Smooth muscle cell (in vitro differentiated cells): ENCODE measurements around the gene ST8SIA6. TPM values are rescaled to one million over a fixed set of nuclear protein-coding genes. Genes with fewer than 3 reads are reported as not detected.

Experiments
- DNase-seq: peaks from one replicate; lab custom pipeline; 2025; ENCODE audit not compliant: unreplicated experiment; lab: John Stamatoyannopoulos, UW
- H2AFZ ChIP-seq: fragments of 200-600 bp; sonication (generic); 2 replicates; pipeline ENCODE4 v1.6.0; 2016; ENCODE audit warnings: antibody characterized with exemption, low read depth, mild to moderate bottlenecking
- H3F3A ChIP-seq: fragments of 200-600 bp; sonication (generic); 2 replicates; pipeline ENCODE4 v1.6.0; 2017; ENCODE audit warnings: antibody characterized with exemption, low read depth
- H3K27ac ChIP-seq: fragments of 200-600 bp; sonication (generic); 2 replicates; pipeline ENCODE4 v1.5.1; 2016; ENCODE audit warnings: low read depth, mild to moderate bottlenecking
- H3K27me3 ChIP-seq: fragments of 200-600 bp; sonication (generic); 2 replicates; pipeline ENCODE4 v1.6.1; 2016; ENCODE audit warnings: low read depth, mild to moderate bottlenecking
- H3K36me3 ChIP-seq: fragments of 200-600 bp; sonication (generic); 2 replicates; pipeline ENCODE4 v1.5.1; 2016; ENCODE audit warnings: low read depth
- H3K4me1 ChIP-seq: fragments of 200-600 bp; sonication (generic); 2 replicates; pipeline ENCODE4 v1.5.1; 2016; ENCODE audit warnings: low read depth
- H3K4me2 ChIP-seq: fragments of 200-600 bp; sonication (generic); 2 replicates; pipeline ENCODE4 v1.6.0; 2016; ENCODE audit warnings: mild to moderate bottlenecking
- H3K4me3 ChIP-seq: fragments of 200-600 bp; sonication (generic); 2 replicates; pipeline ENCODE4 v1.5.1; 2016; ENCODE audit warnings: mild to moderate bottlenecking
- H3K79me2 ChIP-seq: fragments of 200-600 bp; sonication (generic); 2 replicates; pipeline ENCODE4 v1.6.0; 2016; ENCODE audit warnings: low read depth, mild to moderate bottlenecking
- H3K9ac ChIP-seq: fragments of 200-600 bp; sonication (generic); 2 replicates; pipeline ENCODE4 v1.6.0; 2016; ENCODE audit warnings: low read depth
- H3K9me3 ChIP-seq: fragments of 200-600 bp; sonication (generic); replicated peaks from 2 replicates; pipeline ENCODE4 v1.5.1; 2016; ENCODE audit warnings: low read depth
- H4K20me1 ChIP-seq: fragments of 200-600 bp; sonication (generic); 2 replicates; pipeline ENCODE4 v1.6.0; 2016; ENCODE audit warnings: low read depth
- WGBS: methylation state at CpG from one replicate; pipeline ENCODE4 v1.1.7; 2016; ENCODE audit warnings: low lambda C conversion rate; 5-methylcytosine and 5-hydroxymethylcytosine counted together
- polyA plus RNA-seq: library from polyadenylated mRNA; unstranded; fragments of >200 nt; fragmentation: Nextera tagmentation; extraction: Ambion mirVana; gene quantifications from 2 replicates; pipeline ENCODE4 v1.2.1, GENCODE V29; 2016
- total RNA-seq: library from RNA; depleted of rRNA; stranded (reverse); fragments of >200 nt; gene quantifications from 2 replicates; pipeline ENCODE4 v1.2.3, GENCODE V29; 2014
- TF ChIP-seq, protein P1 (sequence below): fragments of 200-600 bp; sonication (generic); IDR thresholded peaks from 2 replicates; pipeline ENCODE4 v1.5.1; 2017; ENCODE audit warnings: borderline replicate concordance, mild to moderate bottlenecking, antibody characterized with exemption; ENCODE audit not compliant: insufficient read depth, poor library complexity, severe bottlenecking

The ST8SIA6 gene
- total and polyA plus RNA-seq, 2 experiments from 2014 or later = 0.24 TPM; not detected in 1

DNA sequence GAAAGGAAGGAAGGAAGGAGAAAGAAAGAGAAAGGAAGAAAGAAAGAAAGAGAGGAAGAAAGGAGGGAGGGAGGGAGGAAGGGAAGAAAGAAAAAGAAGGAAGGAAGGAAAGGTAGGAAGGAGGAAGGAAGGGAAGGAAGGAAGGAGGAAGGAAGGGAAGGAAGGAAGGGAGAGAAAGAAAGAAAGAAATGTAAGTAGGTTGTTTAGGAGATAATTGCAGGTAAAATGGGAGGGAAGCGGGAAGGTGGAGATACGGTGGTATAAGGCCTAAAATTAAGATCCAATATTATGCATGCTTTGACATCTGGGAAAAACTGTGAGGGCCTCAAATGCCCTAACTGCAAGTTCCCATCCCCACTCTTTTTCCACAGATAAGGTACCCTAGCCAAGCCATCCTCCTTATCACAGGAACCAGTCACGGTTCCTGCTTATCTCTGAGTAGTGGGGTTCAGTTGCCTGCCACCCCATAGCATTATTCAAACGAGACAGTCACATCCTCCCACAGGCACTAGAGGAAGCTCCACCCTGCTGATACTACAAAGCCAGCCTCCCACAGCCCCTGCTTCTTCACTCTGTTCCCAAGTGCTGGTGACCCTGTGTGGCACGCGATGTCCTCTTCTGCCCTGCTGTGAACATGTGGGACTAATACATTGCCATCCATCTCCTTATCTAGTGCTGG, 28.7 kb downstream of the ST8SIA6 start:
- Histone ChIP-seq H3K4me3 (no peak overlapping the region), H3K4me1 (peaks cover 9% of the 10 kb centered on the region), H4K20me1 (no peaks in the 10 kb centered on the region), H3K9me3 (no peaks in the 10 kb centered on the region), H2AFZ (no peak overlapping the region), H3K79me2 (no peaks in the 10 kb centered on the region), H3K9ac (no peak overlapping the region), H3K27ac (no peak overlapping the region), H3K27me3 (no peaks in the 10 kb centered on the region), H3F3A (no peaks in the 10 kb centered on the region), H3K4me2 (no peak overlapping the region), H3K36me3 (no peaks in the 10 kb centered on the region)
- TF ChIP-seq, protein P1, sequence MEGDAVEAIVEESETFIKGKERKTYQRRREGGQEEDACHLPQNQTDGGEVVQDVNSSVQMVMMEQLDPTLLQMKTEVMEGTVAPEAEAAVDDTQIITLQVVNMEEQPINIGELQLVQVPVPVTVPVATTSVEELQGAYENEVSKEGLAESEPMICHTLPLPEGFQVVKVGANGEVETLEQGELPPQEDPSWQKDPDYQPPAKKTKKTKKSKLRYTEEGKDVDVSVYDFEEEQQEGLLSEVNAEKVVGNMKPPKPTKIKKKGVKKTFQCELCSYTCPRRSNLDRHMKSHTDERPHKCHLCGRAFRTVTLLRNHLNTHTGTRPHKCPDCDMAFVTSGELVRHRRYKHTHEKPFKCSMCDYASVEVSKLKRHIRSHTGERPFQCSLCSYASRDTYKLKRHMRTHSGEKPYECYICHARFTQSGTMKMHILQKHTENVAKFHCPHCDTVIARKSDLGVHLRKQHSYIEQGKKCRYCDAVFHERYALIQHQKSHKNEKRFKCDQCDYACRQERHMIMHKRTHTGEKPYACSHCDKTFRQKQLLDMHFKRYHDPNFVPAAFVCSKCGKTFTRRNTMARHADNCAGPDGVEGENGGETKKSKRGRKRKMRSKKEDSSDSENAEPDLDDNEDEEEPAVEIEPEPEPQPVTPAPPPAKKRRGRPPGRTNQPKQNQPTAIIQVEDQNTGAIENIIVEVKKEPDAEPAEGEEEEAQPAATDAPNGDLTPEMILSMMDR = no peak
- no peak for DNase-seq
- 69% methylated on average over 6 of the region's 6 CpGs for WGBS

DNA sequence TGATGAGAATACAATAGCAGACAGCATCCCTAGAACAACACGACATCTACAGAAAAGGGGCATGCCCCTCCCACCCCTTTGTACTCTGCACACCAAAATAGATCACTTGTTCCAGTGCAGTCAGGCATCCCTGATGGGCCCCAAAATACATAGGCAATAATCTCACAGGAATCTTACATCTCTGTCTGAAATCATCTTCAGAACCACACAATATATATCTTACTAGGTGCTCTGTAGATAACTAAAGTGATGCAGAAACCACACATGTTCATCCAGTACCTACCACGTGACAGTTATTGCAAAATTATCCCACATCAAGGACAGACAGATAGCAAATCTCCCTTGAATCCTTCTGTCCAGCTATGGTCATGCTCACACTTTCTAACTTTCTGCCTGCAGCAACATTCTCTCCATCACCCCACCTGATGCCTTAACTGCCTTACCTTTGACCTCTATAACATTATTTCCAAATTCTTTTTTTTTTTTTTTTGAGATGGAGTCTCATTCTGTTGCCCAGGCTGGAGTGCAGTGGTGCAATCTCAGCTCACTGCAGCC, 30.7 kb downstream of the ST8SIA6 start:
- Histone ChIP-seq H3F3A (no peaks in the 10 kb centered on the region), H3K27ac (no peak overlapping the region), H4K20me1 (no peaks in the 10 kb centered on the region), H2AFZ (no peak overlapping the region), H3K9ac (no peak overlapping the region), H3K79me2 (no peaks in the 10 kb centered on the region), H3K36me3 (no peaks in the 10 kb centered on the region), H3K4me3 (no peak overlapping the region), H3K4me1 (peaks cover 9% of the 10 kb centered on the region), H3K4me2 (no peak overlapping the region), H3K9me3 (no peaks in the 10 kb centered on the region), H3K27me3 (no peaks in the 10 kb centered on the region)
- WGBS = 82% methylated on average over 2 of the region's 2 CpGs
- no peak for DNase-seq
- TF ChIP-seq, protein P1 = no peak

DNA sequence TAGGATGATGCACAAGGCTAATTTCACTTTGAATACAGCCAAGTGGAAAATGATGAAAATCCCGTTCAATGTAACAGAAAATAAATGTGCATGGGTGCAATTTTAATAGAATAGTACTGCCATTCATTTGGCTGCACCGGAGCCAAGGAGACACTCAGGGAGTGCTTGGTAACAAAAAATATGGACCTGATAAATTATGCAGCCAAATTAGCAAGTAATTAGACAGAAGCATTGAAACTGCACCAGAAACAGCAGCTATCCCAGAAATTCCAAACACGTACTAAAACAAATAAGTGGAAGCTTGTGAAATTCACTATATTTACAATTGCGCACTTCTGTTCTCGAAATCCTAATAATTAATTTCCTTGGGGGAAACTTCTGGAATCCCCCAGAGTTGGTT, 31.5 kb downstream of the ST8SIA6 start:
- H3K36me3 ChIP-seq = no peaks in the 10 kb centered on the region
- no peak overlapping the region for H3K9ac ChIP-seq
- DNase-seq = no peak
- H3K9me3 ChIP-seq = no peaks in the 10 kb centered on the region
- 94% methylated on average over 5 of the region's 5 CpGs for WGBS
- no peak overlapping the region for H3K4me3 ChIP-seq
- no peak overlapping the region for H3K27ac ChIP-seq
- no peaks in the 10 kb centered on the region for H3F3A ChIP-seq
- peaks cover 2% of the 10 kb centered on the region for H3K4me1 ChIP-seq
- H3K4me2 ChIP-seq = no peak overlapping the region
- H3K27me3 ChIP-seq = no peaks in the 10 kb centered on the region
- H2AFZ ChIP-seq = no peak overlapping the region
- TF ChIP-seq, protein P1 = no peak
- H3K79me2 ChIP-seq = no peaks in the 10 kb centered on the region
- H4K20me1 ChIP-seq = no peaks in the 10 kb centered on the region

DNA sequence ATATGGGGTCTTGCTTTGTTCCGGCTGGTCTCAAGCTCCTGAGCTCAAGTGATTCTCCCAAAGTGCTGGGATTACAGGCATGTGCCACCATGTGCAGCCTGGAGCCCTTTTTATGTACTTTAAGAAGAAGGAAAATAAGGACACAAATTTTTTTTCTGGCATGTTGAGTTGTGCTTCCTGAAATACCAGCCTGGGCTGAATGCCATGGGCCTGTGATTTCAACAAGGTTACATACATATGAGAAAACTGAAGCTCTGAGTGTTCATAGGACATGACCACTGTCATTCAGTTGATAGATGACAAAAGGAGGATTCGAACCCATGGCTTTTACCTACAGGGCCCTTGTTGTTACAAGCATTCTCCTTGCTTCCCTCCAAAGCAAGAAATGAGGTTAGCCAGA, 36.1 kb downstream of the ST8SIA6 start:
- no peaks in the 10 kb centered on the region for H3F3A ChIP-seq
- no peak for DNase-seq
- no peaks in the 10 kb centered on the region for H4K20me1 ChIP-seq
- WGBS = 92% methylated on average over 2 of the region's 2 CpGs
- H3K4me1 ChIP-seq = no peaks in the 10 kb centered on the region
- H2AFZ ChIP-seq = no peak overlapping the region
- H3K79me2 ChIP-seq = no peaks in the 10 kb centered on the region
- TF ChIP-seq, protein P1 = no peak
- H3K27ac ChIP-seq = no peak overlapping the region
- H3K27me3 ChIP-seq = no peaks in the 10 kb centered on the region
- H3K4me2 ChIP-seq = no peak overlapping the region
- H3K4me3 ChIP-seq = no peak overlapping the region
- H3K9me3 ChIP-seq = no peaks in the 10 kb centered on the region
- H3K9ac ChIP-seq = no peak overlapping the region
- no peaks in the 10 kb centered on the region for H3K36me3 ChIP-seq
